Mesendoderm (in vitro differentiated cells): ENCODE measurements around the gene STK32B.

Experiments
- DNase-seq: peaks from one replicate; pipeline ENCODE4 v3.0.0; 2013
- H2AK5ac ChIP-seq: 2 replicates; pipeline ENCODE4 v1.6.1; 2013; ENCODE audit warnings: low read length, inconsistent platforms
- H2BK120ac ChIP-seq: 2 replicates; pipeline ENCODE4 v1.6.1; 2013; ENCODE audit warnings: low read depth, mild to moderate bottlenecking, low read length, moderate library complexity, mixed read lengths
- H2BK15ac ChIP-seq: replicated peaks from 2 replicates; pipeline ENCODE4 v1.6.1; 2013; ENCODE audit warnings: low read depth, mild to moderate bottlenecking, moderate library complexity
- H2BK5ac ChIP-seq: 2 replicates; pipeline ENCODE4 v1.6.1; 2013; ENCODE audit warnings: low read length, inconsistent platforms
- H3K18ac ChIP-seq: 2 replicates; pipeline ENCODE4 v1.6.1; 2013; ENCODE audit warnings: mild to moderate bottlenecking, low read length, mixed read lengths
- H3K23ac ChIP-seq: one replicate; pipeline ENCODE4 v1.6.1; 2013; ENCODE audit warnings: low read length
- H3K27ac ChIP-seq: 2 replicates; pipeline ENCODE4 v1.5.1; 2013; ENCODE audit warnings: low read depth, mild to moderate bottlenecking, inconsistent platforms, low read length, moderate library complexity
- H3K27me3 ChIP-seq: 2 replicates; pipeline ENCODE4 v1.6.1; 2013; ENCODE audit warnings: low read length, control low read depth, mild to moderate bottlenecking, inconsistent platforms; ENCODE audit not compliant: insufficient read depth, poor library complexity
- H3K36me3 ChIP-seq: 2 replicates; pipeline ENCODE4 v1.6.1; 2013; ENCODE audit warnings: low read length, inconsistent platforms; ENCODE audit not compliant: control insufficient read depth, insufficient read depth
- H3K4ac ChIP-seq: one replicate; pipeline ENCODE4 v1.6.1; 2013; ENCODE audit warnings: low read depth, mild to moderate bottlenecking, low read length, moderate library complexity
- H3K4me1 ChIP-seq: 2 replicates; pipeline ENCODE4 v1.6.1; 2013; ENCODE audit warnings: low read depth, low read length, inconsistent platforms; ENCODE audit not compliant: control insufficient read depth
- H3K4me2 ChIP-seq: 2 replicates; pipeline ENCODE4 v1.6.1; 2013; ENCODE audit warnings: low read length
- H3K4me3 ChIP-seq: 2 replicates; pipeline ENCODE4 v1.5.1; 2013; ENCODE audit warnings: mild to moderate bottlenecking, low read length
- H3K56ac ChIP-seq: one replicate; pipeline ENCODE4 v1.6.1; 2013; ENCODE audit warnings: low read length
- H3K79me1 ChIP-seq: 2 replicates; pipeline ENCODE4 v1.6.1; 2013; ENCODE audit warnings: low read length, inconsistent platforms
- H3K79me2 ChIP-seq: 2 replicates; pipeline ENCODE4 v1.6.1; 2013; ENCODE audit warnings: mild to moderate bottlenecking, low read length; ENCODE audit not compliant: control insufficient read depth, insufficient read depth
- H3K9ac ChIP-seq: 2 replicates; pipeline ENCODE4 v1.6.1; 2013; ENCODE audit warnings: low read length, inconsistent platforms
- H4K5ac ChIP-seq: one replicate; pipeline ENCODE4 v1.6.1; 2013; ENCODE audit warnings: low read length
- H4K8ac ChIP-seq: one replicate; pipeline ENCODE4 v1.6.1; 2013; ENCODE audit warnings: low read depth, mild to moderate bottlenecking, control low read depth, low read length, moderate library complexity
- WGBS: extraction: QIAGEN DNeasy Blood & Tissue Kit; methylation state at CpG from one replicate; pipeline ENCODE4 v1.1.7; 2013; ENCODE audit warnings: low lambda C conversion rate, missing lambda C conversion rate; ENCODE audit not compliant: insufficient coverage; ENCODE audit errors: extremely low coverage; 5-methylcytosine and 5-hydroxymethylcytosine counted together

STK32B gene

DNA sequence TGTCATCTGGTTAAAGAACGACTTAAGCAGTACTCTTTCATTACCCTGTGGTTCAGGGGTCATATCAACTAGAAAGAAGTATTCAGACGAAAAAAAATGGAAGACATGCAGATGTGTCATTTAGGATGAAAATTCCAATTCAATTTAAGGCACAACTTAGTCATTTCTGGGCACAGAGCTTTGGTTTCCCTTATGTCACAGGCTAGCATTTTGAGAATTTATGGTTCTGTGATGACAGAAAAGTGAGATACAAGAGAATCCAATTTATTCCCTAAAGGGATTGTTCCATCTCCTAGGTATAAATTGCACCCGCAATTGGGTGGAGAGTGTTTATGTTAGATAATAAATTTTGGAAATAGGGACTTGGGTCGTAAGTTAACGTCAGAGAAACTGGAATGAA, 306.6 kb downstream of the STK32B start:
- H3K4ac ChIP-seq: no peak overlapping the region
- WGBS: 100% methylated on average over 2 of the region's 5 CpGs

GRCh38 chr4:5361968-5362367, 310.7 kb downstream of the STK32B start:
- Histone ChIP-seq H3K18ac (no peak overlapping the region), H3K4me1 (no peaks in the 10 kb centered on the region), H4K8ac (no peak overlapping the region), H3K56ac (no peak overlapping the region), H3K27ac (no peak overlapping the region), H2BK120ac (no peak overlapping the region), H2BK15ac (no peak overlapping the region), H3K36me3 (no peaks in the 10 kb centered on the region), H3K9ac (no peak overlapping the region), H2AK5ac (no peak overlapping the region), H3K27me3 (no peaks in the 10 kb centered on the region), H3K23ac (no peak overlapping the region), H3K79me1 (no peaks in the 10 kb centered on the region), H4K5ac (no peak overlapping the region), H3K4me2 (no peak overlapping the region), H2BK5ac (no peak overlapping the region), H3K79me2 (no peaks in the 10 kb centered on the region), H3K4ac (no peak overlapping the region), H3K4me3 (no peak overlapping the region)
- WGBS: no CpG with 5 or more reads among the region's 5 CpGs
- peak; percentile 7 for DNase-seq

More for the DNA sequence above, 306.6 kb downstream of the STK32B start:
- Histone ChIP-seq H3K36me3 (no peaks in the 10 kb centered on the region), H3K27me3 (no peaks in the 10 kb centered on the region), H3K56ac (no peak overlapping the region), H2BK5ac (no peak overlapping the region), H3K4me2 (no peak overlapping the region), H3K9ac (no peak overlapping the region), H4K8ac (no peak overlapping the region), H3K4me3 (no peak overlapping the region), H3K27ac (no peak overlapping the region), H4K5ac (no peak overlapping the region), H3K79me2 (no peaks in the 10 kb centered on the region), H2BK120ac (no peak overlapping the region), H3K79me1 (no peaks in the 10 kb centered on the region), H3K23ac (no peak overlapping the region), H3K18ac (no peak overlapping the region), H3K4me1 (no peaks in the 10 kb centered on the region), H2AK5ac (no peak overlapping the region), H2BK15ac (no peak overlapping the region)
- no peak for DNase-seq

- H3K27me3 ChIP-seq: no peaks in the 10 kb centered on the region
- H2BK120ac ChIP-seq: no peak overlapping the region
- H3K4me3 ChIP-seq: no peak overlapping the region
- no peak overlapping the region for H3K18ac ChIP-seq
- H3K9ac ChIP-seq: no peak overlapping the region
- no peak overlapping the region for H3K23ac ChIP-seq
- no CpG with 5 or more reads among the region's 3 CpGs for WGBS
- H3K56ac ChIP-seq: no peak overlapping the region
- no peak overlapping the region for H3K4ac ChIP-seq
- no peaks in the 10 kb centered on the region for H3K79me2 ChIP-seq
- no peak for DNase-seq
- no peak overlapping the region for H4K8ac ChIP-seq
- no peak overlapping the region for H2AK5ac ChIP-seq
- H3K4me2 ChIP-seq: no peak overlapping the region
- no peak overlapping the region for H3K27ac ChIP-seq
- H2BK15ac ChIP-seq: no peak overlapping the region
- no peak overlapping the region for H2BK5ac ChIP-seq
- no peak overlapping the region for H4K5ac ChIP-seq
- no peaks in the 10 kb centered on the region for H3K79me1 ChIP-seq
- no peaks in the 10 kb centered on the region for H3K36me3 ChIP-seq
- no peaks in the 10 kb centered on the region for H3K4me1 ChIP-seq
Observed at GRCh38 chr4:5364406-5364805, 313.1 kb downstream of the STK32B start.

- no peak overlapping the region for H3K56ac ChIP-seq
- no peaks in the 10 kb centered on the region for H3K4me1 ChIP-seq
- no peak overlapping the region for H3K27ac ChIP-seq
- no peak overlapping the region for H3K23ac ChIP-seq
- no peaks in the 10 kb centered on the region for H3K27me3 ChIP-seq
- H3K18ac ChIP-seq: no peak overlapping the region
- no peak overlapping the region for H2BK120ac ChIP-seq
- no peak overlapping the region for H4K5ac ChIP-seq
- no peak overlapping the region for H3K4me2 ChIP-seq
- no peak overlapping the region for H4K8ac ChIP-seq
- H2AK5ac ChIP-seq: no peak overlapping the region
- DNase-seq: peak; percentile 74
- H2BK15ac ChIP-seq: no peak overlapping the region
- H3K36me3 ChIP-seq: no peaks in the 10 kb centered on the region
- H3K79me1 ChIP-seq: no peaks in the 10 kb centered on the region
- no peak overlapping the region for H3K4me3 ChIP-seq
- no peak overlapping the region for H3K4ac ChIP-seq
- WGBS: no CpG with 5 or more reads among the region's 12 CpGs
- H3K79me2 ChIP-seq: no peaks in the 10 kb centered on the region
- no peak overlapping the region for H2BK5ac ChIP-seq
- H3K9ac ChIP-seq: no peak overlapping the region
Observed at GRCh38 chr4:5365071-5366008, 314.1 kb downstream of the STK32B start.

GRCh38 chr4:5366009-5366386, 314.7 kb downstream of the STK32B start:
- no CpG with 5 or more reads among the region's 3 CpGs for WGBS
- no peak for DNase-seq
- Histone ChIP-seq H2BK15ac (no peak overlapping the region), H2AK5ac (no peak overlapping the region), H3K27me3 (no peaks in the 10 kb centered on the region), H4K8ac (no peak overlapping the region), H3K9ac (no peak overlapping the region), H3K18ac (no peak overlapping the region), H3K79me2 (no peaks in the 10 kb centered on the region), H3K4me2 (no peak overlapping the region), H3K79me1 (no peaks in the 10 kb centered on the region), H3K27ac (no peak overlapping the region), H3K4ac (no peak overlapping the region), H3K56ac (no peak overlapping the region), H2BK5ac (no peak overlapping the region), H3K23ac (no peak overlapping the region), H3K4me1 (no peaks in the 10 kb centered on the region), H4K5ac (no peak overlapping the region), H3K36me3 (no peaks in the 10 kb centered on the region), H2BK120ac (no peak overlapping the region), H3K4me3 (no peak overlapping the region)

DNA sequence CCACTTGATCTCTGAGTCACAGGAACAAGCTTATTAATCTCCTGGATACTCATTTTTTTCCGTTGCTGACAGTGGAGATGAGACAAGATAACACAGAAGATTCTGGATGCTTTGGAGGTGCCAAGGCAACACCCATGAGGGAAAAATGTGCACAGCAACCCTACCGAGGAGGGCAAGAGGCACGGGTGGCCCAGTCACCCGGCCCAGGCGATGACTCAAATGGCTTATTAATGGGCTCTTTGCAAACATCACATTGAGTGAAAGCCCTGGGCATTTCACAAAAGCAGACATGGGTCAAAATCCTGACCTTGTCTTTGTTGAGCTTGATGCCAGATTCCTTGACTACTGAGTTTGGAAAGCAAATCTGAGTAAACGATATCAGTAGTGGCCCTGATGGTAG, 315.1 kb downstream of the STK32B start:
- Histone ChIP-seq H2BK120ac (no peak overlapping the region), H2AK5ac (no peak overlapping the region), H3K18ac (no peak overlapping the region), H3K4ac (no peak overlapping the region), H4K5ac (no peak overlapping the region), H2BK15ac (no peak overlapping the region), H3K4me1 (no peaks in the 10 kb centered on the region), H4K8ac (no peak overlapping the region), H3K27me3 (no peaks in the 10 kb centered on the region), H3K36me3 (no peaks in the 10 kb centered on the region), H2BK5ac (no peak overlapping the region), H3K79me2 (no peaks in the 10 kb centered on the region), H3K56ac (no peak overlapping the region), H3K4me2 (no peak overlapping the region), H3K27ac (no peak overlapping the region), H3K4me3 (no peak overlapping the region), H3K9ac (no peak overlapping the region), H3K23ac (no peak overlapping the region), H3K79me1 (no peaks in the 10 kb centered on the region)
- no peak for DNase-seq
- WGBS: no CpG with 5 or more reads among the region's 6 CpGs
